Sigmoid colon (tissue), 7 donors: ENCODE results near the gene THRB. TPM values are rescaled to one million over a fixed set of nuclear protein-coding genes. Genes with fewer than 3 reads are reported as not detected.

ENCODE experiments used
- DNase-seq: peaks from one replicate; pipeline ENCODE4 v3.0.0-alpha.2; 2019
- H3K27ac ChIP-seq, 4 donors: fragments of 200-600 bp; sonication (generic); one replicate each; pipeline ENCODE4 v1.5.1; 2016 to 2019; ENCODE audit warnings: mild to moderate bottlenecking in 1 of 4
- H3K27me3 ChIP-seq, 3 donors: fragments of 200-600 bp; sonication (generic); one replicate each; pipeline ENCODE4 v1.5.1; 2019; ENCODE audit warnings: mild to moderate bottlenecking in 1 of 3
- H3K36me3 ChIP-seq, 4 donors: fragments of 200-600 bp; sonication (generic); one replicate each; pipeline ENCODE4 v1.5.1; 2016 to 2019
- H3K4me1 ChIP-seq, 4 donors: fragments of 200-600 bp; sonication (generic); one replicate each; pipeline ENCODE4 v1.5.1; 2017 to 2019
- H3K4me3 ChIP-seq, 4 donors: fragments of 200-600 bp; sonication (generic); one replicate each; pipeline ENCODE4 v1.5.1; 2017 to 2019; ENCODE audit warnings: mild to moderate bottlenecking in 2 of 4, moderate library complexity in 1 of 4
- H3K9me3 ChIP-seq, 4 donors: fragments of 200-600 bp in 3 of 4; sonication (generic) in 3 of 4; one replicate each; pipeline versions ENCODE4 v1.5.1 to v1.6.1; 2013 to 2019
- EP300 ChIP-seq, 4 donors: sonication (generic); formaldehyde crosslinking; IDR thresholded peaks; one replicate each; pipeline ENCODE4 v1.6.1; 2017; ENCODE audit warnings: antibody characterized with exemption in 4 of 4
- POLR2A ChIP-seq, 2 donors: fragments of 450-650 bp; IDR thresholded peaks; one replicate each; pipeline ENCODE4 v1.6.1; 2016; ENCODE audit warnings: antibody characterized with exemption in 2 of 2, mild to moderate bottlenecking in 2 of 2, moderate library complexity in 2 of 2
- POLR2AphosphoS5 ChIP-seq, 4 donors: sonication (generic); formaldehyde crosslinking; IDR thresholded peaks; one replicate each; pipeline ENCODE4 v1.6.1; 2017; ENCODE audit warnings: antibody characterized with exemption in 4 of 4
- WGBS, 2 donors: extraction: QIAGEN DNeasy Blood & Tissue Kit; methylation state at CpG; one replicate each; pipeline ENCODE4 v1.1.7; 2013; 5-methylcytosine and 5-hydroxymethylcytosine counted together
- intact Hi-C: fragments of 100-400 bp; cut with DNase I; formaldehyde crosslinking; loops from one replicate; pipeline ENCODE4 v1.15.1; 2023
- polyA plus RNA-seq, 3 donors: library from polyadenylated mRNA; stranded (reverse); fragments of 200-250 nt; gene quantifications; one replicate each; pipeline ENCODE4 v1.2.3, GENCODE V29; 2013
- total RNA-seq, 4 donors: library from RNA; depleted of rRNA; stranded (reverse); fragments of >200 nt; gene quantifications; one replicate each; pipeline ENCODE4 v1.1.0, GENCODE V29; 2016
- TF ChIP-seq, protein P1 (sequence below), 4 experiments: fragments of 450-650 bp in 3 of 4; fragments of 200-600 bp in 1 of 4; IDR thresholded peaks; one replicate each; pipeline ENCODE4 v1.5.1; 2016 to 2019; ENCODE audit warnings: antibody characterized with exemption in 4 of 4, mild to moderate bottlenecking in 3 of 4, moderate library complexity in 2 of 4
- donor health status: healthy with polysubstance abuse.
- donor health status: Bipolar disorder and iron deficiency.
- donor health status: healthy.

Gene THRB
- total and polyA plus RNA-seq, 7 donors: 7.2 to 49.5 (median 29.7) TPM

GRCh38 chr3:24450160-24450907, 44.3 kb downstream of the THRB start:
- TF ChIP-seq, protein P1, sequence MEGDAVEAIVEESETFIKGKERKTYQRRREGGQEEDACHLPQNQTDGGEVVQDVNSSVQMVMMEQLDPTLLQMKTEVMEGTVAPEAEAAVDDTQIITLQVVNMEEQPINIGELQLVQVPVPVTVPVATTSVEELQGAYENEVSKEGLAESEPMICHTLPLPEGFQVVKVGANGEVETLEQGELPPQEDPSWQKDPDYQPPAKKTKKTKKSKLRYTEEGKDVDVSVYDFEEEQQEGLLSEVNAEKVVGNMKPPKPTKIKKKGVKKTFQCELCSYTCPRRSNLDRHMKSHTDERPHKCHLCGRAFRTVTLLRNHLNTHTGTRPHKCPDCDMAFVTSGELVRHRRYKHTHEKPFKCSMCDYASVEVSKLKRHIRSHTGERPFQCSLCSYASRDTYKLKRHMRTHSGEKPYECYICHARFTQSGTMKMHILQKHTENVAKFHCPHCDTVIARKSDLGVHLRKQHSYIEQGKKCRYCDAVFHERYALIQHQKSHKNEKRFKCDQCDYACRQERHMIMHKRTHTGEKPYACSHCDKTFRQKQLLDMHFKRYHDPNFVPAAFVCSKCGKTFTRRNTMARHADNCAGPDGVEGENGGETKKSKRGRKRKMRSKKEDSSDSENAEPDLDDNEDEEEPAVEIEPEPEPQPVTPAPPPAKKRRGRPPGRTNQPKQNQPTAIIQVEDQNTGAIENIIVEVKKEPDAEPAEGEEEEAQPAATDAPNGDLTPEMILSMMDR (IDR thresholded peaks at IDR 0.05): no peak
- TF ChIP-seq POLR2AphosphoS5 (IDR thresholded peaks at IDR 0.05): no peak
- no peak for TF ChIP-seq POLR2A (IDR thresholded peaks at IDR 0.05)
- TF ChIP-seq EP300 (IDR thresholded peaks at IDR 0.05): no peak

DNA sequence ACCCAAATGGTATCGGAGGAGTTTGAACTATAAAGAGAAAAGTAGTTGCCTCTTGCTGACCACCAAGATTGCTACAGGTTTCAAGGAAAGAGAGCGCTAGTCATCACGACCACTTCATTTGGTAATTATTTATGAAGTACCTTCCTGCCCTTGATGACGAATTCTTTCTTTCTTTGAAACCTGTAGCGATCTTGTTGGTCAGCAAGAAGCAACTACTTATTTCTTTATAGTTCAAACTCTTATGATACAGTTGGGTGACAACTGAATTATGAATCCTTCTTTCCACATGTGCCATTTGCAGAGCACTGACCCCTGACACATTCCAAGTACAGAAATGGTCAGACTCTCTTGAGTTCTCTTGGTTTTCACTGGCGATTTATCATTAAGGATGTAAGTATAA, 46.8 kb downstream of the THRB start:
- Histone ChIP-seq H3K27ac (no peak overlapping the region), H3K36me3 (no peaks in the 10 kb centered on the region), H3K4me3 (no peak overlapping the region), H3K4me1 (peaks cover 0 to 23% (median 6%) of the 10 kb centered on the region in 4 donors), H3K9me3 (no peaks in the 10 kb centered on the region), H3K27me3 (no peaks in the 10 kb centered on the region)
- intact Hi-C loops: no loop called here
- TF ChIP-seq EP300 (IDR thresholded peaks at IDR 0.05) (no peak), POLR2A (IDR thresholded peaks at IDR 0.05) (no peak), POLR2AphosphoS5 (IDR thresholded peaks at IDR 0.05) (no peak)
- TF ChIP-seq, protein P1 (IDR thresholded peaks at IDR 0.05): no peak
- no peak for DNase-seq
- WGBS, 2 donors: 96% methylated on average over 6 of the region's 6 CpGs

More at GRCh38 chr3:24450160-24450907, 44.3 kb downstream of the THRB start:
- 18 to 64% methylated on average over 5 of the region's 5 CpGs for WGBS, 2 donors
- Histone ChIP-seq H3K27me3 (no peaks in the 10 kb centered on the region), H3K27ac (no peak overlapping the region), H3K4me3 (no peak overlapping the region), H3K36me3 (no peaks in the 10 kb centered on the region), H3K9me3 (no peaks in the 10 kb centered on the region), H3K4me1 (peaks cover 0 to 20% (median 10%) of the 10 kb centered on the region in 4 donors)
- intact Hi-C loops: no loop called here
- DNase-seq: no peak

DNA sequence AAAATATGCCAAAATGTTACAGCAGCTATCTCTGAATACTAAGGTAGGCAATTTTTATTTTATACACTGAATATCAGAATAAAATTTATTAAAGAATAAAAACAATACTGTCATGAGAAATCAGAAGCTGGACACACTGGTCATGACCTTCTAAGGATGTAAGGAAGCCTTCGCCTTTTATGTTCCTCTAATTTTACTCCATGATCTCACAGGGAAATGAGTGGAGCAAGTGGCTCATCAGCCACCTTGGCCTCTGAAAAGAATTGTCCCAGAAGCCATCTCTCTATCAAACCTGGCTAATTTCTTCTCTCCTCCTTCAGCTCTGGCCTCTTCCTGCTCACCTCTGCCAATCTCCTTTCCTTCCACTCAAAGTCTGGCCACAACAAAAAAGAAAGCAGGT, 48.6 kb downstream of the THRB start:
- Histone ChIP-seq H3K27ac (no peak overlapping the region), H3K9me3 (no peaks in the 10 kb centered on the region), H3K27me3 (no peaks in the 10 kb centered on the region), H3K4me3 (no peak overlapping the region), H3K36me3 (no peaks in the 10 kb centered on the region), H3K4me1 (peaks cover 0 to 15% (median 4%) of the 10 kb centered on the region in 4 donors)
- intact Hi-C loops: no loop called here
- no peak for DNase-seq
- TF ChIP-seq, protein P1 (IDR thresholded peaks at IDR 0.05): no peak
- TF ChIP-seq POLR2A (IDR thresholded peaks at IDR 0.05): no peak
- no peak for TF ChIP-seq POLR2AphosphoS5 (IDR thresholded peaks at IDR 0.05)
- no peak for TF ChIP-seq EP300 (IDR thresholded peaks at IDR 0.05)
- 96% methylated on average over 1 of the region's 1 CpG for WGBS, 2 donors

- intact Hi-C loops: no loop called here
- H3K27ac ChIP-seq: no peak overlapping the region
- WGBS, 2 donors: 0 to 59% methylated on average over 1 of the region's 1 CpG
- no peaks in the 10 kb centered on the region for H3K36me3 ChIP-seq
- TF ChIP-seq, protein P1 (IDR thresholded peaks at IDR 0.05): no peak
- TF ChIP-seq EP300 (IDR thresholded peaks at IDR 0.05): no peak
- no peak for TF ChIP-seq POLR2AphosphoS5 (IDR thresholded peaks at IDR 0.05)
- TF ChIP-seq POLR2A (IDR thresholded peaks at IDR 0.05): no peak
- no peak overlapping the region for H3K4me3 ChIP-seq
- no peaks in the 10 kb centered on the region for H3K9me3 ChIP-seq
- H3K27me3 ChIP-seq: no peaks in the 10 kb centered on the region
- H3K4me1 ChIP-seq: peaks cover 0 to 9% (median 0%) of the 10 kb centered on the region in 4 donors
- DNase-seq: no peak
Measured at GRCh38 chr3:24443476-24443875, 51.2 kb downstream of the THRB start.
